Measurements from ENCODE around the gene ANKRD63. TPM values are rescaled to one million over a fixed set of nuclear protein-coding genes. Genes with fewer than 3 reads are reported as not detected.

The ANKRD63 gene
- polyA plus RNA-seq, 1 of the 3 experiments (the other 2 are of a cell fraction): not detected

DNA sequence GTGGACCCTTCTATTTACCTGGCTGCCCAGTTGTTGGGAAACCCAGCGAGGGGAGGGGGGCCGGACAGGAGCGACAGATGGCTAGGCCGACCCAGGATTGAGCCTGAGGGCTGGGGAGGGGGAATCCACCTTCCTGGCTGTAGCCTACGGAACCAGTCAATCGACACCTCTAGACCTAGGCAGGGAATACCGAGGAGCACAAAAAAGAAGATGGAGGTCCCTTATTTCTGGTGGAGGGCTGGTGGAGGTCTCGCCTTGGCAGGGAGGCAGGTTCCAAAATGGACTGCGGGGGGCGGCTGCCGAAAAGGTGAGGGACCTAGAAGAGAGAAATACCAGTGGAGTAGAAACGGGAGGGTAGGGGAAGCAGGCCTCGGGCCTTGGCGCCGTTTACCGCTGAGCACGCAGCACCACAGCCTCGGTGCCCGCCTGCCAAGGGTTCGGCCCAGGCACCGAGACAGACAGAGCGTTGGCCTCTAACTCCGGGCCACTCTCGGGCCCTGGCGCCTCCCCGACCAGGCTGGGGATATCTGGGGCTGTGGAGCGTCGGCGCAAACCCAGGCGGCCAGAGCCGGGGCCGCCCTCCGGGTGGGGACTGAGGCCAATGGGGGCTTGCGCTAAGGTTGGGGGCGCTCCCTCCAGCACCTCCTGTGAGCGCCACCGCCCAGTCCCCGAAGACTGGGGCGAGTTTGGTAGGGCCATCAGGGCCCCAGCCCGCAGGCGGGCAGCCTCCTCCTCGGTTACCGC, 1.6 kb downstream of the ANKRD63 start:
- no peak overlapping the region for H3K4me3 ChIP-seq (ENCODE audit: low read depth in 2 of 2, low read length in 1 of 2)
- no peaks in the 10 kb centered on the region for H3K9me3 ChIP-seq
- no peak overlapping the region for H2AFZ ChIP-seq (ENCODE audit: low read depth)
- peaks cover 11 to 21% of the 10 kb centered on the region in 2 experiments; a peak in 3 of 4 replicates for H3K4me1 ChIP-seq (ENCODE audit: control insufficient read depth in 1 of 2, insufficient read depth in 2 of 2, low read depth in 1 of 2, low read length in 1 of 2)
- H3K27ac ChIP-seq (ENCODE audit: low read depth in 2 of 2, low read length in 1 of 2): no peak overlapping the region
- no peaks in the 10 kb centered on the region for H3K9me2 ChIP-seq
- H3K9ac ChIP-seq: no peak overlapping the region
- CTCF ChIA-PET: interaction anchor here (0.9 to 66.3 kb wide), 15 partner anchors 7 to 242 kb away, joined by 3 to 2194 read pairs (median 28); partner anchors contain the start of genes ANKRD63, CCDC9B, DISP2 and INAFM2
- H3K79me2 ChIP-seq (ENCODE audit: insufficient read depth): no peaks in the 10 kb centered on the region
- 97% methylated on average over 29 of the region's 43 CpGs for WGBS (ENCODE audit: low lambda C conversion rate)
- H3K36me3 ChIP-seq (replicated peaks in 1 of 2; ENCODE audit: control insufficient read depth in 1 of 2, insufficient read depth in 2 of 2, low read length in 1 of 2): no peaks in the 10 kb centered on the region
- no peaks in the 10 kb centered on the region for H4K20me1 ChIP-seq (ENCODE audit: insufficient read depth)
- TF ChIP-seq ZBTB33 (IDR thresholded peaks at IDR 0.05; ENCODE audit: borderline replicate concordance, low read depth): no peak
- TF ChIP-seq RAD21 (IDR thresholded peaks at IDR 0.05; ENCODE audit: low read length): no peak
- no peak for TF ChIP-seq GATA2 (CRISPR knock-in tag; IDR thresholded peaks at IDR 0.05)
- TF ChIP-seq GABPA (IDR thresholded peaks at IDR 0.05; ENCODE audit: low read depth): no peak
- TF ChIP-seq USF1 (IDR thresholded peaks at IDR 0.05; ENCODE audit: borderline replicate concordance, low read depth): no peak
- TF ChIP-seq MAX (IDR thresholded peaks at IDR 0.05; ENCODE audit: low read depth): no peak
- TF ChIP-seq MXI1 (IDR thresholded peaks at IDR 0.05; ENCODE audit: low read depth, low read length): no peak
- no peak for TF ChIP-seq NRF1 (IDR thresholded peaks at IDR 0.05; ENCODE audit: low read depth, low read length)
- no peak for TF ChIP-seq MEF2A (IDR thresholded peaks at IDR 0.05; ENCODE audit: borderline replicate concordance, low read depth)
- no peak for TF ChIP-seq TAF1 (IDR thresholded peaks at IDR 0.05; ENCODE audit: borderline replicate concordance, low read depth, low read length)
- TF ChIP-seq PBX3 (IDR thresholded peaks at IDR 0.05): no peak
- no peak for TF ChIP-seq SMC3 (IDR thresholded peaks at IDR 0.05; ENCODE audit: low read depth, low read length)
- no peak for TF ChIP-seq EP300 (IDR thresholded peaks at IDR 0.05; ENCODE audit: borderline replicate concordance in 1 of 2, low read depth in 1 of 2, low read length in 1 of 2)
- TF ChIP-seq FOXJ3 (CRISPR knock-in tag; IDR thresholded peaks at IDR 0.05): no peak
- TF ChIP-seq FOXM1 (IDR thresholded peaks at IDR 0.05; ENCODE audit: low read depth): no peak
- no peak overlapping the region for H3K4me2 ChIP-seq
- H3F3A ChIP-seq (replicated peaks; ENCODE audit: insufficient read depth): peaks cover 13% of the 10 kb centered on the region
- no peak for DNase-seq
- H3K27me3 ChIP-seq (ENCODE audit: insufficient read depth): peaks cover 18% of the 10 kb centered on the region
- POLR2A ChIA-PET: no interaction called here

All from SK-N-SH (cell line).